Measurements from ENCODE around the gene TRIM71.
"Not testable (repeated sequence)": the region's sequence is repeated elsewhere in the genome, so short reads cannot be mapped to it uniquely, and the experiment has no call there.

TRIM71 gene

DNA sequence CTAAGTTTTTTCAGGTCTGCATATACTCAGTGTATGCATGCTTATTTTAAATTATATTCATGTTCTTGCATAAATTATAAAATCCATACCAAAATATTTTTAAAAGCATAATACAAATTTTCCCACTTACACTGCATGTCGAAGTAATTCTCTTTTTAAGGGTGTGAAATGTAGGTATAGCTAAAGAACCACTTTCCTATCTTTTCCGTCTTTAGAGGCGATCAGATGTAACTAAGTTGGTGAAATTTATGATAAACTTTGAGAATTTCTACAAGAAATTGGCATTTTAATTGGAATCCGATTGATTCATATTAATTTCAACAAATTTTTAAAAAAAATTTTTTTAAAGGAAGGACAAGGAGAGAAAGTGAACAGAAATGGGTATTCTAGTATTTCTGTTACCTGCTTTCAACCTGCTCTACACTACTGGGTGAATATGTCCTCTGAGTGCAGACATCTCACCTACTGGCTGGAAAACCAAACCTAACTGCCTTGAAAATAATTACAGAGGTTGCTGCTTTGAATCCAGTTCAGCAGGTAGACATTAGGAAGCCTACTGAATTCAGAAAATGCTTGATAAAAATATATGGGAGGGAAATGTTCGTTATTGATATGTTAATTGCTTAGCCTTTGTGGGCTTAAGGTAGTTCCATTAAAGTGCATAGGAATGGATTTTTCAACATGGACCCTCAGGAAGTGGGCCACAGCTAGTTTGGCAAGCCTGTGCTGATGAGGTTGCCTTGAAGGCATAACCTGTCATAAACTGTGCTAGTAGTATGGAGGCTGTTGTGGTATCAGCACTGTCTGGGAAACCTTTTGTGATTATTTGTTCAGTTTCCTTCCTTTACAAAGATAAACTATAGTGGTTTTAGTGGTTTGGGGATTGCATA, 5.1 kb downstream of the TRIM71 start:
- no peak for TF ChIP-seq ZSCAN16 (tag by site-specific recombination; IDR thresholded peaks at IDR 0.05)
- no peak for TF ChIP-seq ZNF514 (tag by site-specific recombination; IDR thresholded peaks at IDR 0.05)
- TF ChIP-seq ZNF561 (tag by site-specific recombination; IDR thresholded peaks at IDR 0.05; ENCODE audit: borderline replicate concordance) = no peak
- TF ChIP-seq, protein P1, sequence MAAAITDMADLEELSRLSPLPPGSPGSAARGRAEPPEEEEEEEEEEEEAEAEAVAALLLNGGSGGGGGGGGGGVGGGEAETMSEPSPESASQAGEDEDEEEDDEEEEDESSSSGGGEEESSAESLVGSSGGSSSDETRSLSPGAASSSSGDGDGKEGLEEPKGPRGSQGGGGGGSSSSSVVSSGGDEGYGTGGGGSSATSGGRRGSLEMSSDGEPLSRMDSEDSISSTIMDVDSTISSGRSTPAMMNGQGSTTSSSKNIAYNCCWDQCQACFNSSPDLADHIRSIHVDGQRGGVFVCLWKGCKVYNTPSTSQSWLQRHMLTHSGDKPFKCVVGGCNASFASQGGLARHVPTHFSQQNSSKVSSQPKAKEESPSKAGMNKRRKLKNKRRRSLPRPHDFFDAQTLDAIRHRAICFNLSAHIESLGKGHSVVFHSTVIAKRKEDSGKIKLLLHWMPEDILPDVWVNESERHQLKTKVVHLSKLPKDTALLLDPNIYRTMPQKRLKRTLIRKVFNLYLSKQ (tag by site-specific recombination; IDR thresholded peaks at IDR 0.05; ENCODE audit: borderline replicate concordance) = no peak
- TF ChIP-seq BCL11B (tag by site-specific recombination; IDR thresholded peaks at IDR 0.05; ENCODE audit: low read depth) = no peak
- TF ChIP-seq, protein P2, sequence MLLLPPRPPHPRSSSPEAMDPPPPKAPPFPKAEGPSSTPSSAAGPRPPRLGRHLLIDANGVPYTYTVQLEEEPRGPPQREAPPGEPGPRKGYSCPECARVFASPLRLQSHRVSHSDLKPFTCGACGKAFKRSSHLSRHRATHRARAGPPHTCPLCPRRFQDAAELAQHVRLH (tag by site-specific recombination; IDR thresholded peaks at IDR 0.05) = no peak
- no peak for TF ChIP-seq ZNF560 (tag by site-specific recombination; IDR thresholded peaks at IDR 0.05; ENCODE audit: borderline replicate concordance)
- TF ChIP-seq, protein P3, sequence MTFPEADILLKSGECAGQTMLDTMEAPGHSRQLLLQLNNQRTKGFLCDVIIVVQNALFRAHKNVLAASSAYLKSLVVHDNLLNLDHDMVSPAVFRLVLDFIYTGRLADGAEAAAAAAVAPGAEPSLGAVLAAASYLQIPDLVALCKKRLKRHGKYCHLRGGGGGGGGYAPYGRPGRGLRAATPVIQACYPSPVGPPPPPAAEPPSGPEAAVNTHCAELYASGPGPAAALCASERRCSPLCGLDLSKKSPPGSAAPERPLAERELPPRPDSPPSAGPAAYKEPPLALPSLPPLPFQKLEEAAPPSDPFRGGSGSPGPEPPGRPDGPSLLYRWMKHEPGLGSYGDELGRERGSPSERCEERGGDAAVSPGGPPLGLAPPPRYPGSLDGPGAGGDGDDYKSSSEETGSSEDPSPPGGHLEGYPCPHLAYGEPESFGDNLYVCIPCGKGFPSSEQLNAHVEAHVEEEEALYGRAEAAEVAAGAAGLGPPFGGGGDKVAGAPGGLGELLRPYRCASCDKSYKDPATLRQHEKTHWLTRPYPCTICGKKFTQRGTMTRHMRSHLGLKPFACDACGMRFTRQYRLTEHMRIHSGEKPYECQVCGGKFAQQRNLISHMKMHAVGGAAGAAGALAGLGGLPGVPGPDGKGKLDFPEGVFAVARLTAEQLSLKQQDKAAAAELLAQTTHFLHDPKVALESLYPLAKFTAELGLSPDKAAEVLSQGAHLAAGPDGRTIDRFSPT (tag by site-specific recombination; IDR thresholded peaks at IDR 0.05) = no peak
- no peak for TF ChIP-seq ZNF677 (tag by site-specific recombination; IDR thresholded peaks at IDR 0.05)
- TF ChIP-seq ZNF629 (tag by site-specific recombination; IDR thresholded peaks at IDR 0.05) = no peak
- no peak for TF ChIP-seq RBAK (tag by site-specific recombination; IDR thresholded peaks at IDR 0.05)
- TF ChIP-seq ZNF660 (tag by site-specific recombination; IDR thresholded peaks at IDR 0.05) = no peak
- TF ChIP-seq ZNF626 (tag by site-specific recombination; IDR thresholded peaks at IDR 0.05) = no peak
- TF ChIP-seq, protein P4, sequence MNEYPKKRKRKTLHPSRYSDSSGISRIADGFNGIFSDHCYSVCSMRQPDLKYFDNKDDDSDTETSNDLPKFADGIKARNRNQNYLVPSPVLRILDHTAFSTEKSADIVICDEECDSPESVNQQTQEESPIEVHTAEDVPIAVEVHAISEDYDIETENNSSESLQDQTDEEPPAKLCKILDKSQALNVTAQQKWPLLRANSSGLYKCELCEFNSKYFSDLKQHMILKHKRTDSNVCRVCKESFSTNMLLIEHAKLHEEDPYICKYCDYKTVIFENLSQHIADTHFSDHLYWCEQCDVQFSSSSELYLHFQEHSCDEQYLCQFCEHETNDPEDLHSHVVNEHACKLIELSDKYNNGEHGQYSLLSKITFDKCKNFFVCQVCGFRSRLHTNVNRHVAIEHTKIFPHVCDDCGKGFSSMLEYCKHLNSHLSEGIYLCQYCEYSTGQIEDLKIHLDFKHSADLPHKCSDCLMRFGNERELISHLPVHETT (tag by site-specific recombination; IDR thresholded peaks at IDR 0.05) = no peak
- TF ChIP-seq ZSCAN4 (tag by site-specific recombination; IDR thresholded peaks at IDR 0.05) = no peak
- no peak for TF ChIP-seq ZNF521 (tag by site-specific recombination; IDR thresholded peaks at IDR 0.05)
- TF ChIP-seq ZFHX2 (tag by site-specific recombination; conservative IDR thresholded peaks at IDR 0.05) = no peak
- ChIA-PET POLR2A (no interaction called here), CTCF (no interaction called here)
- Histone ChIP-seq H3K36me3 (ENCODE audit: control insufficient read depth in 2 of 2, insufficient read depth in 1 of 2, low read length in 2 of 2) (peaks cover 0 to 20% of the 10 kb centered on the region in 2 experiments; a peak in 1 of 3 replicates), H3K4me3 (ENCODE audit: low read depth, low read length) (no peak overlapping the region), H3K4me1 (ENCODE audit: control insufficient read depth, insufficient read depth, low read length) (no peaks in the 10 kb centered on the region), H3K27ac (ENCODE audit: extremely low read depth, low read depth, low read length) (no peak overlapping the region), H3K9me3 (ENCODE audit: control insufficient read depth, insufficient read depth, low read depth, low read length) (no peaks in the 10 kb centered on the region)

DNA sequence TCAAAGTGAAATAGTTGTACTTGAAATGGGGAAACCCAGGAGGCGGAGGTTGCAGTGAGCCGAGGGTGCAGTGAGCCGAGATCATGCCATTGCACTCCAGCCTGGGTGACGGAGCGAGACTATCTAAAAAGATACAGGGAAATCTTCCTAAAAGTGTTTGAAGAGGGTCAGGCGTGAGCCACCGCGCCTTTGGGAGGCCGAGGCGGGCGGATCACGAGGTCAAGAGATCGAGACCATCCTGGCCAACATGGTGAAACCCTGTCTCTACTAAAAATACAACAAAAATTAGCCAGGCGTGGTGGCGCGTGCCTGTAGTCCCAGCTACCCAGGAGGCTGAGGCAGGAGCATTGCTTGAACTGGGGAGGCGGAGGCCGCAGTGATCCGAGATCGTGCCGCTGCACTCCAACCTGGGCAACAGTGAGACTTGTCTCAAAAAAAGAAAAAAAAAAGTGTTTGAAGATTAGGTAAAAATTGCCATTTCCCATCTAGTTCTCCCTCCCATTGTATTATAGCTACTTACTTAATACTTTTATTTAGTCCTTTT, 5.9 kb downstream of the TRIM71 start:
- CTCF ChIA-PET = not testable (repeated sequence)

More for the DNA sequence above, 5.9 kb downstream of the TRIM71 start:
- H3K36me3 ChIP-seq (ENCODE audit: control insufficient read depth in 2 of 2, insufficient read depth in 1 of 2, low read length in 2 of 2) = peaks cover 0 to 14% of the 10 kb centered on the region in 2 experiments; a peak in 1 of 3 replicates
- H3K27ac ChIP-seq (ENCODE audit: extremely low read depth, low read depth, low read length); H3K4me3 ChIP-seq (ENCODE audit: low read depth, low read length); POLR2A ChIA-PET; H3K4me1 ChIP-seq (ENCODE audit: control insufficient read depth, insufficient read depth, low read length); H3K9me3 ChIP-seq (ENCODE audit: control insufficient read depth, insufficient read depth, low read depth, low read length): not testable (repeated sequence)
